Neural cell (in vitro differentiated cells): ENCODE data around the gene DHRS3.

Experiments
- EP300 ChIP-seq: fragments of 450-650 bp; conservative IDR thresholded peaks from 2 replicates; pipeline ENCODE4 v1.6.1; 2014; ENCODE audit warnings: antibody characterized with exemption, mild to moderate bottlenecking, moderate library complexity; ENCODE audit not compliant: poor library complexity, severe bottlenecking
- EZH2 ChIP-seq: fragments of 200-600, 300-800 bp; shearing (Covaris generic), sonication (generic); IDR thresholded peaks from 2 replicates; pipeline ENCODE4 v1.6.1; 2014; ENCODE audit warnings: antibody characterized with exemption, low read length, borderline replicate concordance, mild to moderate bottlenecking; ENCODE audit not compliant: insufficient read depth, poor library complexity, severe bottlenecking
- RAD21 ChIP-seq: fragments of 450-650 bp; conservative IDR thresholded peaks from 2 replicates; pipeline ENCODE4 v1.6.1; 2014; ENCODE audit warnings: antibody characterized with exemption, mild to moderate bottlenecking, moderate library complexity
- TF ChIP-seq, protein P1 (sequence below): fragments of 450-650 bp; IDR thresholded peaks from 2 replicates; pipeline ENCODE4 v1.5.1; 2014; ENCODE audit warnings: antibody characterized with exemption, mild to moderate bottlenecking, moderate library complexity; ENCODE audit not compliant: poor library complexity, severe bottlenecking

DNA sequence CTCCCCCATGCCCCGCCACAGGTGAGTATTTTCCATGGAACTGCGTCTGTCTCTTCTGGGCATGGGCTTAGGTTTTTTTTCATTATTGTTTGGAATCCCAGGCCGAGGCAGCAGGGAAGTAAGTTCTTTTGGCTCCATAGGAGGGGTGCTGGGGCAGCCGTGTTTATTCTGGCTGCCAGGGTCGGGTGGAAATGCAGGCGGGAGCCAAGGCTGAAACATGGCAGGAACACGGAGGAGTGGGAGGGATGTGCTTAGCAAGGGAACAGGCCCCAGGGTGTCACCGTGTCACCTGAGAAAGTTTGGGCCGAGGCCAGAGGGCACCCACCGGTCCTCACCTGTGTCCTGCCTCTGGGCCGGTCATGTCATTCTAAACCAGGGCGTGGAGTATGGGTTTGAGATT lies 4.5 kb upstream of the DHRS3 start:
- TF ChIP-seq, protein P1, sequence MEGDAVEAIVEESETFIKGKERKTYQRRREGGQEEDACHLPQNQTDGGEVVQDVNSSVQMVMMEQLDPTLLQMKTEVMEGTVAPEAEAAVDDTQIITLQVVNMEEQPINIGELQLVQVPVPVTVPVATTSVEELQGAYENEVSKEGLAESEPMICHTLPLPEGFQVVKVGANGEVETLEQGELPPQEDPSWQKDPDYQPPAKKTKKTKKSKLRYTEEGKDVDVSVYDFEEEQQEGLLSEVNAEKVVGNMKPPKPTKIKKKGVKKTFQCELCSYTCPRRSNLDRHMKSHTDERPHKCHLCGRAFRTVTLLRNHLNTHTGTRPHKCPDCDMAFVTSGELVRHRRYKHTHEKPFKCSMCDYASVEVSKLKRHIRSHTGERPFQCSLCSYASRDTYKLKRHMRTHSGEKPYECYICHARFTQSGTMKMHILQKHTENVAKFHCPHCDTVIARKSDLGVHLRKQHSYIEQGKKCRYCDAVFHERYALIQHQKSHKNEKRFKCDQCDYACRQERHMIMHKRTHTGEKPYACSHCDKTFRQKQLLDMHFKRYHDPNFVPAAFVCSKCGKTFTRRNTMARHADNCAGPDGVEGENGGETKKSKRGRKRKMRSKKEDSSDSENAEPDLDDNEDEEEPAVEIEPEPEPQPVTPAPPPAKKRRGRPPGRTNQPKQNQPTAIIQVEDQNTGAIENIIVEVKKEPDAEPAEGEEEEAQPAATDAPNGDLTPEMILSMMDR = no peak
- TF ChIP-seq EZH2 (no peak), RAD21 (no peak), EP300 (no peak)
